Breast epithelium (tissue), 4 donors: ENCODE results near the gene SRL. TPM values are rescaled to one million over a fixed set of nuclear protein-coding genes. Genes with fewer than 3 reads are reported as not detected.

Source experiments
- DNase-seq, 2 donors: peaks; one replicate each; pipeline ENCODE4 v3.0.0-alpha.2; 2019; ENCODE audit warnings: low spot score in 2 of 2
- H3K27ac ChIP-seq, 2 donors: fragments of 200-600 bp; sonication (generic) in 1 of 2; one replicate each; pipeline ENCODE4 v1.5.1; 2016 to 2019; ENCODE audit warnings: mild to moderate bottlenecking in 1 of 2
- H3K27me3 ChIP-seq, 2 donors: fragments of 200-600 bp; sonication (generic) in 1 of 2; one replicate each; pipeline versions ENCODE4 v1.5.1 to v1.6.0; 2017 to 2019; ENCODE audit warnings: control low read depth in 1 of 2, mild to moderate bottlenecking in 1 of 2
- H3K36me3 ChIP-seq: fragments of 200-600 bp; one replicate; pipeline ENCODE4 v1.5.1; 2019
- H3K4me1 ChIP-seq, 2 donors: fragments of 200-600 bp; sonication (generic); one replicate each; pipeline ENCODE4 v1.5.1; 2016 to 2019; ENCODE audit warnings: control low read depth in 1 of 2
- H3K4me3 ChIP-seq, 3 donors: fragments of 200-600 bp; sonication (generic); 1 replicate in 2 of 3; 2 replicates in 1 of 3; pipeline ENCODE4 v1.5.1; 2016 to 2019; ENCODE audit warnings: mild to moderate bottlenecking in 3 of 3, moderate library complexity in 2 of 3
- H3K9me3 ChIP-seq, 2 donors: fragments of 200-600 bp; sonication (generic) in 1 of 2; one replicate each; pipeline ENCODE4 v1.5.1; 2016 to 2019; ENCODE audit warnings: control low read depth in 1 of 2
- CTCF ChIP-seq, 3 donors: fragments of 450-650 bp; IDR thresholded peaks; one replicate each; pipeline ENCODE4 v1.5.1; 2016 to 2017; ENCODE audit warnings: antibody characterized with exemption in 3 of 3, mild to moderate bottlenecking in 3 of 3, moderate library complexity in 3 of 3
- POLR2A ChIP-seq: fragments of 450-650 bp; IDR thresholded peaks from one replicate; pipeline ENCODE4 v1.6.1; 2016; ENCODE audit warnings: antibody characterized with exemption, mild to moderate bottlenecking, moderate library complexity
- POLR2AphosphoS5 ChIP-seq, 3 donors: sonication (generic); formaldehyde crosslinking; IDR thresholded peaks; one replicate each; pipeline ENCODE4 v1.6.1; 2017; ENCODE audit warnings: antibody characterized with exemption in 3 of 3
- intact Hi-C: fragments of 100-400 bp; cut with DNase I; formaldehyde crosslinking; loops from one replicate; pipeline ENCODE4 v1.15.1; 2023; ENCODE audit warnings: low total_unique reads
- total RNA-seq, 3 donors: library from RNA; depleted of rRNA; stranded (reverse); fragments of >200 nt; gene quantifications; one replicate each; pipeline ENCODE4 v1.1.0, GENCODE V29; 2016

The SRL gene
- total RNA-seq, 3 donors from 2014 or later: 0.32 to 0.98 (median 0.44) TPM

GRCh38 chr16:4209666-4210065 lies 32.2 kb downstream of the SRL start:
- H3K27ac ChIP-seq: no peak overlapping the region
- no peaks in the 10 kb centered on the region for H3K4me1 ChIP-seq
- H3K36me3 ChIP-seq: no peaks in the 10 kb centered on the region
- TF ChIP-seq POLR2A: no peak
- intact Hi-C loops: no loop called here
- H3K27me3 ChIP-seq: no peaks in the 10 kb centered on the region
- DNase-seq: no peak
- no peaks in the 10 kb centered on the region for H3K9me3 ChIP-seq
- no peak overlapping the region for H3K4me3 ChIP-seq

DNA sequence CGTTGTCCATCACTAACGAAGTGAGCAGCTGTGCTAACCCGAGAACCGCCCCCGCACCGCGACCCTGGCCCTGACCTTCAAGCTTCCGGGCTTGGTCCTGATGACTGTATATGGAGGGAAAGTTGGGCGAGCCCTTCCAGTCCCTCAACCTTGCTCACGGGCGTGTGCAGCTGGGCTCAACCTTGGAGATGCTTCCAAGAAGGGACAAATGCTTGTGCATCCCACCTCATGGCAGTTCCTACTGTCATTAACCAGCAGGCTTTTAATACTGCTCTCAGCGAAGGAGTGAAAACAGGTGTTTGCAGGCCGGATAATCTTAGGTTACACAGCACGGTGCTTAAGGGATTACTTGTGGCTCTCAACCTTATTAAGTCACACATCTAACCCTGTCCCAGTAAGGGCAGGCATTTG lies 33.5 kb downstream of the SRL start:
- intact Hi-C loops: no loop called here
- H3K4me1 ChIP-seq: no peaks in the 10 kb centered on the region
- H3K27ac ChIP-seq: no peak overlapping the region

DNA sequence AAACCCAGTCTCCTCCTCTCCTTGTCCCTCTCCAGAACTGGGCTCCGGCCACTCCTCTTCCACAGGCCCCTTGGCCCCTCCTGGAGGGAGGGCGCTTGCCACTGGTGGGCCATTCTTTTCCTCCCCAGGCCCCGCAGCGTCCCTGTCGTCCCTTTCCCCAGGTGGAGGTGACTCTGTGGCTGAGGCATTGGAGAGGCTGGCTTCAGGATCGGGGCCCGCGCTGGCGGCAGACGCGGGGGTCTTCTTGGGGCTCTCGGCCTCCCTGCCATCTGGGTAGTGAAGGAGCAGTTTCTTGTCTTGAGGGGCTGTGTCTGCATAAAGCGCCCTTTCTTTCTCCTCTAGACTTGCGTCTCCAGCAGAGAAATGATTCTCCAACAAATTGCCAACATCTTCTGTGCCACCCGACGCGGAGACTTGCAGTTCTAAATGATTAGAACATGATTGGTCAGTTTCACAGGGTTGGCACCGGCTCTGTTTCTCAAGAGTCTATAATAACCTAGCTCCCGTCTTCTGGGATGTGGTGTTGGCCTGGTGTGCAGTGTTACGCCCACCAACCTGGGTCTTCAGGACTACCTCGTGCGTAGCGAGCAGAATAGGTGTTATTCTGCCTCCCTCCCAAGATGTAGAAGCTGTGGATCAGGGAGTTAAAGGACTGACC lies 34.1 kb downstream of the SRL start:
- Histone ChIP-seq H3K4me1 (no peaks in the 10 kb centered on the region), H3K36me3 (no peaks in the 10 kb centered on the region), H3K9me3 (no peaks in the 10 kb centered on the region), H3K4me3 (no peak overlapping the region), H3K27me3 (no peaks in the 10 kb centered on the region), H3K27ac (no peak overlapping the region)
- no peak for DNase-seq
- intact Hi-C loops: no loop called here
- no peak for TF ChIP-seq CTCF (IDR thresholded peaks at IDR 0.05)
- TF ChIP-seq POLR2AphosphoS5 (IDR thresholded peaks at IDR 0.05): no peak
- TF ChIP-seq POLR2A: no peak

More for the DNA sequence above, 33.5 kb downstream of the SRL start:
- Histone ChIP-seq H3K36me3 (no peaks in the 10 kb centered on the region), H3K4me3 (no peak overlapping the region), H3K9me3 (no peaks in the 10 kb centered on the region), H3K27me3 (no peaks in the 10 kb centered on the region)
- TF ChIP-seq CTCF (IDR thresholded peaks at IDR 0.05) (no peak), POLR2AphosphoS5 (IDR thresholded peaks at IDR 0.05) (no peak), POLR2A (no peak)
- DNase-seq: no peak

DNA sequence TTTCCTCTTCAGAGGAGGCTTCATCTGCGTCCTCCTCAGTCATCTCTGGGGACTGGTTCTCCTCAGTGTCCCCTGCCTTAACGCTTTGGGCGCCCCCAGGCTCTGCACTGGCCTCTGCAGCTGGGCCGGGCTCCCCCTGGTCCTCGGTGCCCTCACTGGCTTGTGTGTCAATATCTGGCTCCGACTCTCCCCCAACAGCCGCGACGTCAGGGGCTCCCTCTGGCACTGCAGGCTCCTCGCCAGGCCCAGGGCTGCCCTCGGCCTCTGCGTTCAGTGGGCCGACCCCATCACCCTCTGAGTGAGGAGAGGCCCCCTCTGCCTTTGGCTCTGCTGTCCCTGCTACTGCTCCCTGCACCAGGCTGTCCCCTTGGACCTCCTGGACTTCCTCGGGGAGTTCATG lies 34.7 kb downstream of the SRL start:
- Histone ChIP-seq H3K4me1 (no peaks in the 10 kb centered on the region), H3K9me3 (no peaks in the 10 kb centered on the region), H3K36me3 (no peaks in the 10 kb centered on the region), H3K27ac (no peak overlapping the region), H3K27me3 (no peaks in the 10 kb centered on the region), H3K4me3 (no peak overlapping the region)
- no peak for TF ChIP-seq POLR2A
- no peak for TF ChIP-seq POLR2AphosphoS5 (IDR thresholded peaks at IDR 0.05)
- TF ChIP-seq CTCF (IDR thresholded peaks at IDR 0.05): no peak
- no peak for DNase-seq
- intact Hi-C loops: no loop called here

DNA sequence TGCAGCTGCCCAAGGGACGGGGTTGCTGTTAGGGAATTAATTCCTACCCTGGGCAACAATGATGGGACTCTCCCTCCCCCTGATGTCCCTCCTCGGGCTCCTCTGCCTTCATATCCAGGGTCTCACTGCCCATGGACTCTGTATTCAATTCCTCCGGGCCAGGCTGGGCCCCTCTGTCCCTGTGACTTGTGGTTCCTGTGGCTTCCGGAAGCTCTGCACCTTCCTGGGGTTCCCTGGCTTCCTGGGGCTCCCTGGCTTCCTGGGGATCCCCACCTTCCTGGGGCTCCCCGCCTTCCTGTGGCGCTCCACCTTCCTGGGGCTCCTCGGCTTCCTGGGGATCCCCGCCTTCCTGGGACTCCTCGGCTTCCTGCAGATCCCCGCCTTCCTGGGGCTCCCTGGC lies 35.2 kb downstream of the SRL start:
- TF ChIP-seq CTCF (IDR thresholded peaks at IDR 0.05) (no peak), POLR2A (no peak), POLR2AphosphoS5 (IDR thresholded peaks at IDR 0.05) (no peak)
- no peak for DNase-seq
- intact Hi-C loops: no loop called here
- H3K36me3 ChIP-seq: no peaks in the 10 kb centered on the region
- no peak overlapping the region for H3K4me3 ChIP-seq
- no peaks in the 10 kb centered on the region for H3K9me3 ChIP-seq
- H3K27ac ChIP-seq: no peak overlapping the region
- no peaks in the 10 kb centered on the region for H3K27me3 ChIP-seq
- no peaks in the 10 kb centered on the region for H3K4me1 ChIP-seq

DNA sequence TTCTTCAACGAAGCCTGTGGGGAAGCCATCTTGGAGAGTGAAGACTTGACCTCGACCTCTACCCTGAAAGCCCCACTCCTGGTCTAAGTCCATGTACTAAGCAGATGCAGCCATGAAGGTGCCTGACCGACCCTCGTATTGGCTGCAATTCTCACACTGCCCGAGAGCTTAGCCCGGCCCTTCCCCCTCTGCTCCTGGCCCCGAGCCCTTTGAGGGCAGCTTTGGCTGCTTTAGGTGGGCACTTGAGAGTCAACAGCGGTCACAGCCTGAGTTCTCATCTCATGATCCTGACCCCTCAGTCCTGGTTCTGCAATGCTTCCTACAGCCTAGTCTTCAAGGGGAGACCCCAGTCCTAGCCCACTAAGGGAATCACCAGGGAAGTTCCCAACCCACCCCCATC lies 35.9 kb downstream of the SRL start:
- no peak for DNase-seq
- no peaks in the 10 kb centered on the region for H3K9me3 ChIP-seq
- TF ChIP-seq POLR2A (no peak), CTCF (IDR thresholded peaks at IDR 0.05) (no peak), POLR2AphosphoS5 (IDR thresholded peaks at IDR 0.05) (no peak)

More for the DNA sequence above, 35.9 kb downstream of the SRL start:
- Histone ChIP-seq H3K4me3 (no peak overlapping the region), H3K27ac (no peak overlapping the region), H3K4me1 (no peaks in the 10 kb centered on the region), H3K27me3 (no peaks in the 10 kb centered on the region), H3K36me3 (no peaks in the 10 kb centered on the region)
- intact Hi-C loops: no loop called here
